GM12878 (cell line): ENCODE measurements around the gene FAM110A. TPM values are rescaled to one million over a fixed set of nuclear protein-coding genes. Genes with fewer than 3 reads are reported as not detected.

ENCODE experiments used
- ATAC-seq: fragments of 200-7000 bp; cut with Tn5 transposase; 3 replicates; pipeline ENCODE4 v1.9.1; 2020; ENCODE audit warnings: mild to moderate bottlenecking, moderate library complexity
- BruUV-seq: library from RNA; stranded (reverse); fragments of 400-500 nt; replicated peaks from 2 replicates; lab custom pipeline; 2021; lab: Mats Ljungman, UMichigan
- CTCF ChIA-PET: fragments of 300-600 bp; sonication (Branson Sonifier 250); formaldehyde crosslinking; extraction: SDS; loops from one replicate; lab custom pipeline; 2021; ENCODE audit warnings: inconsistent platforms; lab: Yijun Ruan, JAX
- POLR2A ChIA-PET: fragments of 350-600 bp; formaldehyde crosslinking; extraction: SDS; loops from one replicate; lab custom pipeline; 2021; ENCODE audit warnings: inconsistent platforms; lab: Charles Lee
- RAD21 ChIA-PET: fragments of 300-600 bp; sonication (Branson Sonifier 250); formaldehyde crosslinking; loops from one replicate; lab custom pipeline; 2023; ENCODE audit warnings: antibody characterized with exemption; ENCODE audit not compliant: unreplicated experiment; lab: Charles Lee
- SMC1A ChIA-PET: fragments of 300-600 bp; sonication (Branson Sonifier 250); formaldehyde crosslinking; loops from one replicate; lab custom pipeline; 2023; ENCODE audit not compliant: unreplicated experiment, uncharacterized antibody; lab: Charles Lee
- DNase-seq: peaks from one replicate; pipeline ENCODE4 v3.0.0-alpha.2; 2011; ENCODE audit warnings: low read depth, low spot score
- FAIRE-seq: peaks from 3 replicates; lab custom pipeline; 2011; peaks lifted over from hg19 to GRCh38; lab: Jason Lieb, UNC
- H2AFZ ChIP-seq: 2 replicates; pipeline ENCODE4 v1.6.0; 2011; ENCODE audit warnings: low read depth, low read length, control low read depth; ENCODE audit not compliant: control insufficient read depth
- H3K27ac ChIP-seq: 2 replicates; pipeline ENCODE4 v1.5.1; 2011; ENCODE audit warnings: control low read depth; ENCODE audit not compliant: control insufficient read depth, insufficient read depth
- H3K27me3 ChIP-seq, 2 experiments: replicated peaks in 1 of 2; 2 replicates each; pipeline versions ENCODE4 v1.6.0 to v1.6.1; 2011; ENCODE audit warnings: low read length in 1 of 2; ENCODE audit not compliant: control insufficient read depth in 2 of 2, insufficient read depth in 2 of 2
- H3K36me3 ChIP-seq, 2 experiments: 2 replicates each; pipeline ENCODE4 v1.5.1; 2011; ENCODE audit warnings: low read length in 1 of 2; ENCODE audit not compliant: control insufficient read depth in 2 of 2, insufficient read depth in 2 of 2
- H3K4me1 ChIP-seq: 2 replicates; pipeline ENCODE4 v1.6.1; 2011; ENCODE audit warnings: mild to moderate bottlenecking, low read length, moderate library complexity, mixed read lengths; ENCODE audit not compliant: control insufficient read depth, insufficient read depth
- H3K4me2 ChIP-seq: 2 replicates; pipeline ENCODE4 v1.6.0; 2011; ENCODE audit warnings: control low read depth; ENCODE audit not compliant: control insufficient read depth, insufficient read depth
- H3K4me3 ChIP-seq: fragments of 200-600 bp; sonication (generic); 2 replicates; pipeline ENCODE4 v1.5.1; 2016
- H3K79me2 ChIP-seq: 2 replicates; pipeline ENCODE4 v1.6.0; 2011; ENCODE audit warnings: low read length; ENCODE audit not compliant: control insufficient read depth, insufficient read depth
- H3K9ac ChIP-seq: 2 replicates; pipeline ENCODE4 v1.8.0; 2011; ENCODE audit warnings: low read length, control low read depth, mixed read lengths; ENCODE audit not compliant: control insufficient read depth, insufficient read depth
- H3K9me3 ChIP-seq: replicated peaks from 3 replicates; pipeline ENCODE4 v1.5.1; 2011; ENCODE audit warnings: mild to moderate bottlenecking, low read length; ENCODE audit not compliant: control insufficient read depth, insufficient read depth
- H4K20me1 ChIP-seq: 2 replicates; pipeline ENCODE4 v1.6.0; 2011; ENCODE audit not compliant: control insufficient read depth, insufficient read depth
- BCL3 ChIP-seq: IDR thresholded peaks from 2 replicates; pipeline ENCODE4 v1.6.1; 2011; ENCODE audit warnings: borderline replicate concordance, low read depth, mild to moderate bottlenecking, moderate library complexity, low read length; ENCODE audit not compliant: insufficient read depth, poor library complexity, severe bottlenecking
- CHD4 ChIP-seq: fragments of 200-600 bp; sonication (generic); IDR thresholded peaks from 2 replicates; pipeline ENCODE4 v1.6.1; 2016; ENCODE audit warnings: mild to moderate bottlenecking
- DPF2 ChIP-seq: fragments of 450-650 bp; IDR thresholded peaks from 2 replicates; pipeline ENCODE4 v1.6.1; 2017; ENCODE audit warnings: mild to moderate bottlenecking
- ESRRA ChIP-seq: IDR thresholded peaks from 2 replicates; pipeline ENCODE4 v1.6.1; 2012; ENCODE audit warnings: mild to moderate bottlenecking, low read length, improper control_type of control experiment
- FOXK2 ChIP-seq: fragments of 450-650 bp; IDR thresholded peaks from 2 replicates; pipeline ENCODE4 v1.6.1; 2017; ENCODE audit warnings: mild to moderate bottlenecking, moderate library complexity
- MEF2B ChIP-seq: fragments of 450-650 bp; IDR thresholded peaks from 2 replicates; pipeline ENCODE4 v1.6.1; 2018; ENCODE audit warnings: mild to moderate bottlenecking, moderate library complexity; ENCODE audit not compliant: partially characterized antibody, poor library complexity, severe bottlenecking
- NR2C1 ChIP-seq: fragments of 450-650 bp; IDR thresholded peaks from 2 replicates; pipeline ENCODE4 v1.6.1; 2017; ENCODE audit warnings: antibody characterized with exemption, mild to moderate bottlenecking, moderate library complexity
- POLR2A ChIP-seq: IDR thresholded peaks from 2 replicates; pipeline ENCODE4 v1.6.1; 2011; ENCODE audit warnings: low read depth, mild to moderate bottlenecking, low read length
- ZNF207 ChIP-seq: fragments of 450-650 bp; IDR thresholded peaks from 2 replicates; pipeline ENCODE4 v1.6.1; 2014; ENCODE audit warnings: antibody characterized with exemption, mild to moderate bottlenecking, borderline replicate concordance
- WGBS: methylation state at CpG from one replicate; pipeline ENCODE4 v1.1.6; 2016; ENCODE audit warnings: low lambda C conversion rate; ENCODE audit not compliant: insufficient replicate concordance, insufficient coverage; ENCODE audit errors: missing lambda C conversion rate; 5-methylcytosine and 5-hydroxymethylcytosine counted together
- in situ Hi-C: fragments of 300-500 bp; cut with MboI; formaldehyde crosslinking; loops from 9 replicates; pipeline ENCODE4 v1.14.3; 2018; ENCODE audit warnings: mixed read lengths
- intact Hi-C: fragments of 100-400 bp; cut with micrococcal nuclease; formaldehyde crosslinking; loops from one replicate; pipeline ENCODE4 v1.14.2; 2022; ENCODE audit not compliant: unreplicated experiment
- polyA plus RNA-seq, 11 experiments: library from polyadenylated mRNA; depleted of rRNA in 4 of 11; unstranded in 6 of 11; stranded (reverse) in 5 of 11; fragments of >200 nt; fragmentation: Nextera tagmentation in 4 of 11; fragmentation: Illumina TruSeq in 1 of 11; extraction: Ambion mirVana in 4 of 11; extraction: Trizol in 1 of 11; gene quantifications; 1 replicate in 1 of 11; 2 replicates in 10 of 11; pipeline versions ENCODE4 v1.2.1 to v1.2.3, GENCODE V29; 2011 to 2016; ENCODE audit warnings: inconsistent platforms in 2 of 11, missing spikeins in 2 of 11, low read depth in 1 of 11
- total RNA-seq, 4 experiments: library from RNA; depleted of rRNA in 3 of 4; stranded (reverse); fragments of >200 nt in 3 of 4; fragmentation: Illumina TruSeq in 1 of 4; extraction: Trizol in 1 of 4; gene quantifications; 2 replicates each; pipeline versions ENCODE4 v1.2.1 to v1.2.3, GENCODE V29; 2013 to 2021

Gene FAM110A
- total and polyA plus RNA-seq, 10 of the 15 experiments (the other 5 are each of a cell fraction or from before 2014, with no cell fraction given): 1.1 to 14.8 (median 7.4) TPM

- intact Hi-C loops (no loop called here), in situ Hi-C loops (no loop called here)
- Histone ChIP-seq H3K79me2 (no peaks in the 10 kb centered on the region), H3K9ac (no peak overlapping the region), H2AFZ (no peak overlapping the region), H3K36me3 (no peaks in the 10 kb centered on the region), H3K9me3 (no peaks in the 10 kb centered on the region), H3K27me3 (peaks cover 0 to 1% of the 10 kb centered on the region in 2 experiments; a peak in 1 of 4 replicates), H3K4me3 (no peak overlapping the region), H3K4me1 (0 out of 2 replicates have a peak, but pooled peaks cover 4% of the 10 kb centered on the region), H3K27ac (no peak overlapping the region), H3K4me2 (no peak overlapping the region), H4K20me1 (no peaks in the 10 kb centered on the region)
- no peak for TF ChIP-seq MEF2B
- TF ChIP-seq DPF2: no peak
- no peak for TF ChIP-seq FOXK2
- no peak for TF ChIP-seq POLR2A
- no peak for TF ChIP-seq ESRRA
- no peak for TF ChIP-seq BCL3
- no peak for TF ChIP-seq CHD4
- no peak for TF ChIP-seq ZNF207
- TF ChIP-seq NR2C1: no peak
- ChIA-PET RAD21 (no interaction called here), CTCF (interaction anchor here (0.9 to 1.2 kb wide), 3 partner anchors 39 to 235 kb away, joined by 3 to 4 read pairs (median 3); partner anchors contain the start of gene FAM110A), SMC1A (interaction anchor here (0.5 kb wide), 1 partner anchor 978 kb away, joined by 4 read pairs; no protein-coding TSS in a partner anchor), POLR2A (no interaction called here)
- DNase-seq (no peak), ATAC-seq (no peak), FAIRE-seq (no peak)
- 63% methylated on average over 18 of the region's 20 CpGs for WGBS
- BruUV-seq: no TSS peak
Observed at GRCh38 chr20:872855-873520, 39.5 kb downstream of the FAM110A start.
